WTC11 (cell line): Measurements from ENCODE around the gene CFAP77. TPM values are rescaled to one million over a fixed set of nuclear protein-coding genes. Genes with fewer than 3 reads are reported as not detected.

Source experiments
- ATAC-seq: fragments of 200-7000 bp; cut with Tn5 transposase; 2 replicates; pipeline ENCODE4 v1.10.0; 2021; ENCODE audit warnings: mild to moderate bottlenecking, moderate library complexity
- CTCF ChIA-PET: fragments of 300-600 bp; sonication (Branson Sonifier 250); formaldehyde crosslinking; loops from one replicate; lab custom pipeline; 2021; ENCODE audit warnings: antibody characterized with exemption; lab: Charles Lee
- POLR2A ChIA-PET: fragments of 350-600 bp; sonication (Branson Sonifier 250); formaldehyde crosslinking; loops from one replicate; lab custom pipeline; 2021; ENCODE audit warnings: antibody characterized with exemption; lab: Charles Lee
- DNase-seq: peaks from one replicate; pipeline ENCODE4 v3.0.0; 2021; ENCODE audit warnings: low spot score
- H3K27ac Mint-ChIP-seq: 2 replicates; pipeline ENCODE4 v1.8.0; 2021; ENCODE audit warnings: mixed read lengths
- H3K27me3 Mint-ChIP-seq: 2 replicates; pipeline ENCODE4 v1.8.0; 2021; ENCODE audit warnings: low read depth, mild to moderate bottlenecking, moderate library complexity, mixed read lengths
- H3K36me3 Mint-ChIP-seq: 2 replicates; pipeline ENCODE4 v1.8.0; 2021; ENCODE audit warnings: mixed read lengths
- H3K4me1 Mint-ChIP-seq: 2 replicates; pipeline ENCODE4 v1.8.0; 2022; ENCODE audit warnings: mixed read lengths
- H3K4me3 Mint-ChIP-seq: 2 replicates; pipeline ENCODE4 v1.8.0; 2021; ENCODE audit warnings: mild to moderate bottlenecking, moderate library complexity, mixed read lengths
- H3K9me3 Mint-ChIP-seq: 2 replicates; pipeline ENCODE4 v1.8.0; 2021; ENCODE audit warnings: mixed read lengths
- AFF4 ChIP-seq: sonication (generic); formaldehyde crosslinking; IDR thresholded peaks from 2 replicates; pipeline ENCODE4 v1.8.1; 2023; ENCODE audit warnings: mild to moderate bottlenecking, missing genetic modification reagents, borderline replicate concordance
- CTCF ChIP-seq: fragments of 200-600 bp; IDR thresholded peaks from 2 replicates; pipeline ENCODE4 v1.8.0; 2022; ENCODE audit warnings: antibody characterized with exemption
- HMGXB4 ChIP-seq: sonication (generic); formaldehyde crosslinking; IDR thresholded peaks from 2 replicates; pipeline ENCODE4 v1.8.1; 2023; ENCODE audit warnings: mild to moderate bottlenecking, moderate library complexity, missing genetic modification reagents
- PRDM15 ChIP-seq: sonication (generic); formaldehyde crosslinking; IDR thresholded peaks from 2 replicates; pipeline ENCODE4 v1.8.0; 2022; ENCODE audit warnings: missing genetic modification reagents
- PRRX2 ChIP-seq: fragments of 250-450 bp; sonication (Bioruptor Pico); IDR thresholded peaks from 2 replicates; pipeline ENCODE4 v1.8.0; 2021; ENCODE audit warnings: mild to moderate bottlenecking
- USF1 ChIP-seq: sonication (generic); formaldehyde crosslinking; IDR thresholded peaks from 2 replicates; pipeline ENCODE4 v1.8.0; 2022; ENCODE audit warnings: mild to moderate bottlenecking, missing genetic modification reagents
- USF2 ChIP-seq: sonication (generic); formaldehyde crosslinking; IDR thresholded peaks from 2 replicates; pipeline ENCODE4 v1.8.1; 2023; ENCODE audit warnings: mild to moderate bottlenecking, missing genetic modification reagents, moderate library complexity
- ZBTB21 ChIP-seq: sonication (generic); formaldehyde crosslinking; IDR thresholded peaks from 2 replicates; pipeline ENCODE4 v1.8.1; 2023; ENCODE audit warnings: mild to moderate bottlenecking, missing genetic modification reagents, borderline replicate concordance
- ZNF423 ChIP-seq: fragments of 250-450 bp; sonication (Bioruptor Pico); IDR thresholded peaks from 2 replicates; pipeline ENCODE4 v2.1.2; 2022; ENCODE audit warnings: mild to moderate bottlenecking, moderate library complexity
- ZNF425 ChIP-seq: fragments of 250-450 bp; sonication (Bioruptor Pico); conservative IDR thresholded peaks from 2 replicates; pipeline ENCODE4 v1.9.0; 2021; ENCODE audit warnings: mild to moderate bottlenecking
- total RNA-seq: library from RNA; stranded (reverse); gene quantifications from 3 replicates; pipeline ENCODE4 v1.2.3, GENCODE V29; 2021

CFAP77 gene
- total RNA-seq, 1 experiment from 2014 or later: 1.2 TPM

- TF ChIP-seq HMGXB4 (CRISPR knock-in tag) (no peak; the same call in 1 of the 2 replicates), USF2 (CRISPR knock-in tag) (peak; percentile 79), PRRX2 (no peak), ZNF425 (no peak), AFF4 (CRISPR knock-in tag) (no peak), ZNF423 (CRISPR knock-in tag) (peak; percentile 49; the same call in 1 of the 2 replicates), USF1 (CRISPR knock-in tag) (peak; percentile 71)
Observed at GRCh38 chr9:132546148-132547051, 136.4 kb downstream of the CFAP77 start (continued).

GRCh38 chr9:132547052-132547431, 137.0 kb downstream of the CFAP77 start:
- TF ChIP-seq CTCF (peak; percentile 11), ZBTB21 (CRISPR knock-in tag) (no peak), PRDM15 (CRISPR knock-in tag) (no peak)
- TF ChIP-seq, all 79 proteins: peak for 1
- CTCF ChIA-PET: interaction anchor here (0.6 to 3.1 kb wide), 53 partner anchors 9 to 1500 kb away, joined by 3 to 63 read pairs (median 4); partner anchors contain the start of genes CFAP77, DDX31, SETX and SPACA9
- Mint-ChIP-seq H3K27me3 (no peaks in the 10 kb centered on the region), H3K4me1 (peaks cover 22% of the 10 kb centered on the region), H3K9me3 (no peaks in the 10 kb centered on the region), H3K36me3 (no peaks in the 10 kb centered on the region), H3K27ac (no peak overlapping the region), H3K4me3 (peak overlapping the region; percentile 66; the same call in 1 of the 2 replicates)
- ATAC-seq: no peak
- DNase-seq: no peak
- POLR2A ChIA-PET: no interaction called here
